Mesothelial cell of epicardium (in vitro differentiated cells): ENCODE data around the gene PLA2G15. TPM values are rescaled to one million over a fixed set of nuclear protein-coding genes. Genes with fewer than 3 reads are reported as not detected.

Experiments
- DNase-seq, 2 experiments: peaks; one replicate each; pipeline ENCODE4 v3.0.0; 2021; ENCODE audit warnings: low spot score in 2 of 2; ENCODE audit not compliant: unreplicated experiment in 2 of 2
- H3K27ac Mint-ChIP-seq: 2 replicates; pipeline ENCODE4 v1.8.0; 2021; ENCODE audit warnings: mixed read lengths
- H3K27me3 Mint-ChIP-seq: 2 replicates; pipeline ENCODE4 v1.8.0; 2021; ENCODE audit warnings: low read depth, mixed read lengths
- H3K36me3 Mint-ChIP-seq: 2 replicates; pipeline ENCODE4 v1.8.0; 2021; ENCODE audit warnings: mixed read lengths
- H3K4me1 Mint-ChIP-seq: 2 replicates; pipeline ENCODE4 v1.8.0; 2021; ENCODE audit warnings: mixed read lengths
- H3K4me3 Mint-ChIP-seq: 2 replicates; pipeline ENCODE4 v1.8.0; 2021; ENCODE audit warnings: mild to moderate bottlenecking, moderate library complexity, mixed read lengths
- H3K9me3 Mint-ChIP-seq: 2 replicates; pipeline ENCODE4 v1.8.0; 2021; ENCODE audit warnings: mixed read lengths
- total RNA-seq: library from RNA; stranded (reverse); gene quantifications from 3 replicates; pipeline ENCODE4 v1.2.1, GENCODE V29; 2021
- TF ChIP-seq, protein P1 (sequence below): fragments of 200-600 bp; sonication (generic); IDR thresholded peaks from one replicate; pipeline ENCODE4 v1.5.0; 2021; ENCODE audit warnings: antibody characterized with exemption; ENCODE audit not compliant: unreplicated experiment

The PLA2G15 gene
- total RNA-seq, 1 donor from 2014 or later: 19.4 TPM

DNA sequence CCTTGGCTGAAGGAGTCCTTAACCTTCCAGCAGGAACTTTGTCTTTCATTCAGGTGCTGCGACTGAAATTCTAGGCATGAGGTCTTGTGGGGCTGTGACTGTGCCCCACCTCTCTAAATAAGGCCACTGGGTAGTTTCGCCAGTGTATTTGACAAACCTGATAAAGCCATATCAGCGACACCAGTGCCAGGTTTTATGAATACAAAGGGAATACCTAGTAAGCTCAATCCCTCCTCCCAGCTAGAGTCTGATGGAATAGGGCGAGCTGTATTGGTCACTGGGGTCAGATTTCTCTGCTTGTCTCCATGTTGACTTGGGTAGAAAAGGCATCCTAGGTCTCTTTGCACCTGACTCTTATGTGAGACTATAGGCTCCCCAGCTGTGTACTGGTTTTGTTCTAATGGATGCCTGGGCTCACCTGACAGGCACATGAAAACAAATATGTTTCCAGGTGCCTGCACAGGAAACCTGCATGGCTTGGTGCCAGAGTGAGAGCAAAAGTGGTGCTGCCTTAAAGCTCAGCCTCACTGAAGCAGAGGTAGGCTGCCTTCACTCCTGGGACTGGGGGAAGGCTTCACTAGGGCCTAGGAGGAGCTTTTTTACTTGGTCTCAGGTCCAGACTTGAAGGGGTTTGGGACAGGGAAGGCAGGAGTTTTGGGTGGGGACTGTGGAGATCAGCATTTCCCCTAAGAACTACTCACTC, 27.5 kb downstream of the PLA2G15 start:
- Mint-ChIP-seq H3K36me3 (peaks cover 11% of the 10 kb centered on the region), H3K27me3 (no peaks in the 10 kb centered on the region), H3K4me3 (no peak overlapping the region), H3K9me3 (no peaks in the 10 kb centered on the region), H3K27ac (no peak overlapping the region), H3K4me1 (peaks cover 24% of the 10 kb centered on the region)
- TF ChIP-seq, protein P1, sequence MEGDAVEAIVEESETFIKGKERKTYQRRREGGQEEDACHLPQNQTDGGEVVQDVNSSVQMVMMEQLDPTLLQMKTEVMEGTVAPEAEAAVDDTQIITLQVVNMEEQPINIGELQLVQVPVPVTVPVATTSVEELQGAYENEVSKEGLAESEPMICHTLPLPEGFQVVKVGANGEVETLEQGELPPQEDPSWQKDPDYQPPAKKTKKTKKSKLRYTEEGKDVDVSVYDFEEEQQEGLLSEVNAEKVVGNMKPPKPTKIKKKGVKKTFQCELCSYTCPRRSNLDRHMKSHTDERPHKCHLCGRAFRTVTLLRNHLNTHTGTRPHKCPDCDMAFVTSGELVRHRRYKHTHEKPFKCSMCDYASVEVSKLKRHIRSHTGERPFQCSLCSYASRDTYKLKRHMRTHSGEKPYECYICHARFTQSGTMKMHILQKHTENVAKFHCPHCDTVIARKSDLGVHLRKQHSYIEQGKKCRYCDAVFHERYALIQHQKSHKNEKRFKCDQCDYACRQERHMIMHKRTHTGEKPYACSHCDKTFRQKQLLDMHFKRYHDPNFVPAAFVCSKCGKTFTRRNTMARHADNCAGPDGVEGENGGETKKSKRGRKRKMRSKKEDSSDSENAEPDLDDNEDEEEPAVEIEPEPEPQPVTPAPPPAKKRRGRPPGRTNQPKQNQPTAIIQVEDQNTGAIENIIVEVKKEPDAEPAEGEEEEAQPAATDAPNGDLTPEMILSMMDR: no peak
- no peak for DNase-seq

DNA sequence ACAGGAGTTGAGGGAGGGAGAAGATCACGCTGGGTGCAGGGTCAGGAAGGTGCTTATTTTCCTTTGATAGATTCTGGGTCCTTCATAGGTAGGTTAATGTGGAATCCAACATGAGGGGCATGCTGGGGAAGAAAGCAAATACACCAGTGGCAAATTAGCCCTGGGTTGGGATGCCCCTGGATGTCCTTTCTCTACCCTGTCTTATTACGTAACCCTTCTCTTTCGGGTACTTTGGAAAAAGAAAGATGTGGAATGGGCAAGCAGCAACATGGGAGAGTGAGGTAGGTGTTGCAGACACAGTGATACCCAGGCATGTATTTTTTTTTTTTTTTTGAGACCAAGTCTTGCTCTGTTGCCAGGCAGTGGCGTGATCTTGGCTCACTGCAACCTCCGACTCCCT, 28.3 kb downstream of the PLA2G15 start:
- no peak overlapping the region for H3K27ac Mint-ChIP-seq
- H3K4me3 Mint-ChIP-seq: no peak overlapping the region
- H3K4me1 Mint-ChIP-seq: peaks cover 16% of the 10 kb centered on the region
- TF ChIP-seq, protein P1: no peak
- no peak for DNase-seq
- no peaks in the 10 kb centered on the region for H3K27me3 Mint-ChIP-seq
- H3K36me3 Mint-ChIP-seq: peaks cover 11% of the 10 kb centered on the region
- H3K9me3 Mint-ChIP-seq: no peaks in the 10 kb centered on the region

DNA sequence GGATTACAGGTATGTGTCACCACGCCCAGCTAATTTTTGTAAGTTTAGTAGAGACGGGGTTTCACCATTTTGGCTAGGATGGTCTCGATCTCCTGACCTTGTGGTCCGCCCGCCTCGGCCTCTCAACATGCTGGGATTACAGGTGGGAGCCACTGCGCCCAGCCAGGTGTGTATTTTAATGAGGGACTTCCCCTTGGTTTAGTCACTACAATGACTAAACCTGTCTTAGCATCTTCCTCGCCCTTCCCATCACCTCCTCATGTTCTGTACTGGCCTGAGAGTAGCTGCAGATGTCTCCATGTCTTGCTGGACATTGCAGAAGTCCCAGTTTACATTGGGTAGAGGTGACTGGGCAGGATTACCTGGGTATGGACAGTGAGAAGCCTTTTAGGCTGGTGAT, 28.7 kb downstream of the PLA2G15 start:
- Mint-ChIP-seq H3K36me3 (peaks cover 11% of the 10 kb centered on the region), H3K9me3 (no peaks in the 10 kb centered on the region), H3K27me3 (no peaks in the 10 kb centered on the region), H3K4me3 (no peak overlapping the region), H3K4me1 (peaks cover 16% of the 10 kb centered on the region), H3K27ac (peak overlapping the region; percentile 5)
- TF ChIP-seq, protein P1: no peak
- no peak for DNase-seq

DNA sequence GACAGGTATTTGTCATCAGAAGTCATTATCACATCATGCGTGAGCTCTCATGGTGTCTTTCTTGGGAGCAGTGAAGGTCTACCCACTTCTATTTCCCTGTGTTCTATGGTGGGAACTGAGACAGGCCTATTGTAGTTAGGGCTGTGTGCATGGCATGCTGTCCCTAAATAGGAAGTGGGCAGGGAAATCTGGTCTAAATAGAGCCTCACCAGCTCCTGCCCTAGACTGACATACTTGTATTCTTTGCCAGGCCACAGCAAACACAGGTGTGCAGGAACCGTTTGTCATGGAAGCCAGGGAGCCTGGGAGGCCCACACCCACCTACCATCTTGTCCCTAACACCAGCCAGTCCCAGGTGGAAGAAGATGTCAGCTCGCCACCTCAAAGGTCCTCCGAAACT, 29.3 kb downstream of the PLA2G15 start:
- no peak overlapping the region for H3K4me3 Mint-ChIP-seq
- TF ChIP-seq, protein P1: no peak
- peaks cover 14% of the 10 kb centered on the region for H3K36me3 Mint-ChIP-seq
- peaks cover 10% of the 10 kb centered on the region for H3K4me1 Mint-ChIP-seq
- H3K27ac Mint-ChIP-seq: peak overlapping the region; percentile 5
- DNase-seq: no peak
- H3K9me3 Mint-ChIP-seq: no peaks in the 10 kb centered on the region
- H3K27me3 Mint-ChIP-seq: no peaks in the 10 kb centered on the region

DNA sequence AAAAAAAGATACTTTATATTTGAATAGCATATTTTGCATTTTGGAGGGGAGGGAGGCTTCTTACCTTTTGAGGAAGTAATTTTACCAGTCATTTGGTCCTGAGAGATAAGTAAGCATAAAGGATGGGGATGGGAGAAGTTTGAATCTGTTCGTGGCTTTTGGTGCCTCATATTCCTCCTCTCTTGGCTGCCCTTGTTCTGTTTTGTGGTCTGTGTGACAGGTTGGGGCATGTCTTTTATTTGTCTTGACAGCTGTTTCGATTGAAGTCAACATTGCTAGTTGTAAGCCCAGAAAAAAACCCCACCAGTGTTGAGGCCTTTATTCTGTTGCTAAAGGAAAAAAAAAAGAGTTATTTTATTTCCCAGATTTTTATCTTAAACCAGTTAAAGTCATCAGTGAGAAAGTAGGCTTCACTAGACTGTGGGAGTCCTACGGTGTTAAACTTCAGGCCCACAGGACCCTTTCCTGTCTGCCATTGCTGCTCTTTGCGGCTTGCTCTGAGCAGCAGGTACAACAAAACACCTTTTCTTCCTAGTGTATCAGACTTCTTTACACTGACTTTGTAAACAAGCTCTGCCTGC, 30.5 kb downstream of the PLA2G15 start:
- TF ChIP-seq, protein P1: no peak
- H3K4me3 Mint-ChIP-seq: no peak overlapping the region
- peaks cover 19% of the 10 kb centered on the region for H3K36me3 Mint-ChIP-seq
- no peaks in the 10 kb centered on the region for H3K27me3 Mint-ChIP-seq
- H3K4me1 Mint-ChIP-seq: peaks cover 10% of the 10 kb centered on the region
- no peaks in the 10 kb centered on the region for H3K9me3 Mint-ChIP-seq
- DNase-seq: no peak
- peak overlapping the region; percentile 81 for H3K27ac Mint-ChIP-seq
